Retinal pigment epithelial cell (primary cell): Measurements from ENCODE around the gene ZNF660.
A peak's percentile ranks its signal among the peaks of the same experiment; 100 is the strongest.

Source experiments
- DNase-seq: peaks from one replicate; pipeline ENCODE4 v3.0.0-alpha.2; 2010; ENCODE audit warnings: low read depth
- H3K4me3 ChIP-seq: 2 replicates; pipeline ENCODE4 v1.5.1; 2011; ENCODE audit warnings: mild to moderate bottlenecking, low read length, control low read depth, moderate library complexity
- CTCF ChIP-seq: conservative IDR thresholded peaks from 2 replicates; pipeline ENCODE4 v1.5.1; 2011; ENCODE audit warnings: low read depth, low read length, control low read depth, inconsistent platforms

The ZNF660 gene

GRCh38 chr3:44601749-44602148, 17.0 kb downstream of the ZNF660 start:
- no peak for TF ChIP-seq CTCF
- no peak for DNase-seq
- H3K4me3 ChIP-seq, result no peak overlapping the region

- H3K4me3 ChIP-seq, result no peak overlapping the region
- no peak for DNase-seq
- TF ChIP-seq CTCF, result no peak
Measured at GRCh38 chr3:44612678-44613077, 27.9 kb downstream of the ZNF660 start.

- peak within 1 kb of the TSS; percentile 81 for H3K4me3 ChIP-seq
- TF ChIP-seq CTCF, result no peak
- peak; percentile 53 for DNase-seq
Measured at GRCh38 chr3:44624749-44625480, 40.2 kb downstream of the ZNF660 start, which contains the start of gene ZNF197. TSS of gene ZNF197 (plus strand) at chr3:44625036. CDS start at chr3:44629155, 4,119 bp downstream.

- no peak for DNase-seq
- no peak for TF ChIP-seq CTCF
- H3K4me3 ChIP-seq, result no peak overlapping the region
Measured at GRCh38 chr3:44628716-44629115, 44.0 kb downstream of the ZNF660 start.

- DNase-seq, result no peak
- H3K4me3 ChIP-seq, result no peak overlapping the region
- no peak for TF ChIP-seq CTCF
Measured at GRCh38 chr3:44632193-44632592, 47.4 kb downstream of the ZNF660 start.

- no peak overlapping the region for H3K4me3 ChIP-seq
- no peak for DNase-seq
- no peak for TF ChIP-seq CTCF
Measured at GRCh38 chr3:44642337-44642736, 57.6 kb downstream of the ZNF660 start.

GRCh38 chr3:44643024-44643423, 58.3 kb downstream of the ZNF660 start:
- no peak for DNase-seq
- TF ChIP-seq CTCF, result no peak
- no peak overlapping the region for H3K4me3 ChIP-seq
